GM23338 (cell line): Measurements from ENCODE around the gene ABCD1. TPM values are rescaled to one million over a fixed set of nuclear protein-coding genes. Genes with fewer than 3 reads are reported as not detected.
"Not testable (repeated sequence)": the region's sequence is repeated elsewhere in the genome, so short reads cannot be mapped to it uniquely, and the experiment has no call there.

ENCODE experiments used
- ATAC-seq: fragments of 200-7000 bp; cut with Tn5 transposase; 3 replicates; pipeline ENCODE4 v1.9.1; 2020
- DNase-seq: peaks from one replicate; pipeline ENCODE4 v3.0.0-alpha.2; 2015; ENCODE audit warnings: low spot score
- H2AFZ ChIP-seq: fragments of 200-600 bp; sonication (generic); 2 replicates; pipeline ENCODE4 v1.8.0; 2016; ENCODE audit warnings: antibody characterized with exemption, mild to moderate bottlenecking, moderate library complexity
- H3F3A ChIP-seq: fragments of 200-600 bp; sonication (generic); replicated peaks from 2 replicates; pipeline ENCODE4 v1.8.0; 2017; ENCODE audit warnings: antibody characterized with exemption, mixed run types, low read depth
- H3K27ac ChIP-seq: fragments of 200-600 bp; sonication (generic); 2 replicates; pipeline ENCODE4 v1.6.1; 2016; ENCODE audit warnings: low read depth
- H3K27me3 ChIP-seq: fragments of 200-600 bp; sonication (generic); 2 replicates; pipeline ENCODE4 v1.8.0; 2016; ENCODE audit warnings: mild to moderate bottlenecking, mixed run types, moderate library complexity; ENCODE audit not compliant: insufficient read depth
- H3K36me3 ChIP-seq: fragments of 200-600 bp; sonication (generic); 2 replicates; pipeline ENCODE4 v1.8.0; 2016; ENCODE audit warnings: mild to moderate bottlenecking; ENCODE audit not compliant: insufficient read depth
- H3K4me1 ChIP-seq: fragments of 200-600 bp; sonication (generic); 2 replicates; pipeline ENCODE4 v1.8.0; 2016; ENCODE audit warnings: mild to moderate bottlenecking, moderate library complexity; ENCODE audit not compliant: insufficient read depth
- H3K4me2 ChIP-seq: fragments of 200-600 bp; sonication (generic); 2 replicates; pipeline ENCODE4 v1.7.1; 2017; ENCODE audit warnings: mixed run types
- H3K4me3 ChIP-seq: fragments of 200-600 bp; sonication (generic); 2 replicates; pipeline ENCODE4 v1.6.1; 2016; ENCODE audit warnings: mixed run types
- H3K79me2 ChIP-seq: fragments of 200-600 bp; sonication (generic); replicated peaks from 2 replicates; pipeline ENCODE4 v1.8.0; 2017; ENCODE audit warnings: mild to moderate bottlenecking; ENCODE audit not compliant: insufficient read depth
- H3K9me2 ChIP-seq: fragments of 200-600 bp; sonication (generic); 2 replicates; pipeline ENCODE4 v1.8.0; 2017; ENCODE audit not compliant: insufficient read depth
- H4K20me1 ChIP-seq: fragments of 200-600 bp; sonication (generic); replicated peaks from 2 replicates; pipeline ENCODE4 v1.8.0; 2017; ENCODE audit warnings: mild to moderate bottlenecking; ENCODE audit not compliant: insufficient read depth
- H3K27ac Mint-ChIP-seq: 2 replicates; pipeline ENCODE4 v1.8.0; 2020; ENCODE audit warnings: inconsistent platforms, mild to moderate bottlenecking, moderate library complexity, mixed read lengths
- H3K27me3 Mint-ChIP-seq: 3 replicates; pipeline ENCODE4 v1.8.0; 2022; ENCODE audit warnings: low read depth, mild to moderate bottlenecking, moderate library complexity, mixed read lengths, inconsistent platforms; ENCODE audit not compliant: insufficient read depth, poor library complexity
- H3K36me3 Mint-ChIP-seq: 3 replicates; pipeline ENCODE4 v1.8.0; 2021; ENCODE audit warnings: low read depth, mild to moderate bottlenecking, inconsistent platforms, moderate library complexity, mixed read lengths
- H3K4me1 Mint-ChIP-seq: 3 replicates; pipeline ENCODE4 v1.8.0; 2020; ENCODE audit warnings: mild to moderate bottlenecking, inconsistent platforms, mixed read lengths
- H3K4me3 Mint-ChIP-seq: 3 replicates; pipeline ENCODE4 v1.8.0; 2021; ENCODE audit warnings: moderate library complexity, mild to moderate bottlenecking, inconsistent platforms, mixed read lengths
- H3K9me3 Mint-ChIP-seq: 3 replicates; pipeline ENCODE4 v1.8.0; 2020; ENCODE audit warnings: moderate library complexity, mild to moderate bottlenecking, inconsistent platforms, mixed read lengths
- CTCF ChIP-seq, 2 experiments: fragments of 200-600 bp in 1 of 2; sonication (generic) in 1 of 2; conservative IDR thresholded peaks; 2 replicates each; pipeline versions ENCODE4 v1.5.1 to v1.6.1; 2016 to 2017; ENCODE audit warnings: antibody characterized with exemption in 2 of 2, low read depth in 2 of 2, mild to moderate bottlenecking in 2 of 2, moderate library complexity in 1 of 2
- ETS1 ChIP-seq: IDR thresholded peaks from 2 replicates; pipeline ENCODE4 v1.6.1; 2016; ENCODE audit warnings: antibody characterized with exemption
- EZH2phosphoT487 ChIP-seq: fragments of 200-600 bp; sonication (generic); IDR thresholded peaks from one replicate; pipeline ENCODE4 v1.8.1; 2018; ENCODE audit warnings: antibody characterized with exemption; ENCODE audit not compliant: unreplicated experiment
- JUNB ChIP-seq: IDR thresholded peaks from one replicate; pipeline ENCODE4 v1.6.1; 2016; ENCODE audit warnings: antibody characterized with exemption; ENCODE audit not compliant: unreplicated experiment
- NANOG ChIP-seq: IDR thresholded peaks from 2 replicates; pipeline ENCODE4 v1.6.1; 2016; ENCODE audit warnings: antibody characterized with exemption, borderline replicate concordance
- POLR2AphosphoS5 ChIP-seq: IDR thresholded peaks from 2 replicates; pipeline ENCODE4 v1.6.1; 2016; ENCODE audit warnings: antibody characterized with exemption, low read depth
- REST ChIP-seq: IDR thresholded peaks from one replicate; pipeline ENCODE4 v1.6.1; 2018; ENCODE audit warnings: antibody characterized with exemption; ENCODE audit not compliant: unreplicated experiment
- long read RNA-seq: library from polyadenylated mRNA; unstranded; transcript quantifications from one replicate; pipeline ENCODE4 v2.0.0, GENCODE V29; 2020; ENCODE audit not compliant: unreplicated experiment
- polyA plus RNA-seq: library from polyadenylated mRNA; unstranded; fragments of >200 nt; fragmentation: Nextera tagmentation; extraction: Ambion mirVana; gene quantifications from 2 replicates; pipeline ENCODE4 v1.2.1, GENCODE V29; 2016
- total RNA-seq: library from RNA; depleted of rRNA; stranded (reverse); fragments of >200 nt; shearing (Covaris generic); gene quantifications from 2 replicates; pipeline ENCODE4 v1.2.3, GENCODE V29; 2014; rRNA removed

The ABCD1 gene
- total RNA-seq = 4.0 and 8.9 TPM in 2 replicates
- polyA plus RNA-seq = 2.4 and 2.9 TPM in 2 replicates
- long read RNA-seq, partial matches to known transcripts = 0 of 1 reads
- long read RNA-seq, other reads (novel, unspliced or antisense) = 0 of 1 reads

GRCh38 chrX:153724252-153725038 is at the start of gene ABCD1, which contains the start of gene BCAP31:
TSS of gene ABCD1 (plus strand) at chrX:153724856. CDS start at chrX:153725267, 411 bp downstream.
TSS of gene BCAP31 (minus strand) at chrX:153724387. CDS start at chrX:153723244, 1,143 bp downstream.
- peaks cover 25% of the 10 kb centered on the region for H3K36me3 Mint-ChIP-seq
- TF ChIP-seq REST (no peak), POLR2AphosphoS5 (peak; percentile 23; the same call in 1 of the 2 replicates), JUNB (no peak), EZH2phosphoT487 (no peak), ETS1 (no peak), NANOG (no peak)
- ATAC-seq (peak; percentile 44), DNase-seq (peak; percentile 84)
- H3K27me3 Mint-ChIP-seq = no peaks in the 10 kb centered on the region
- H3K4me3 Mint-ChIP-seq = peak within 1 kb of the TSS; percentile 90
- H4K20me1 ChIP-seq = 0 out of 2 replicates have a peak, but pooled peaks cover 10% of the 10 kb centered on the region
- peaks cover 19% of the 10 kb centered on the region; the same call in 2 of the 3 replicates for H3K4me1 Mint-ChIP-seq
- H3K4me3 ChIP-seq = peak within 1 kb of the TSS; percentile 65
- H3K9me3 Mint-ChIP-seq = no peaks in the 10 kb centered on the region
- H3K36me3 ChIP-seq = no peaks in the 10 kb centered on the region
- no peak within 1 kb of the TSS for H2AFZ ChIP-seq
- H3K4me2 ChIP-seq = peak within 1 kb of the TSS; percentile 84
- no peak within 1 kb of the TSS for H3K27ac ChIP-seq
- no peaks in the 10 kb centered on the region for H3K27me3 ChIP-seq
- peaks cover 15% of the 10 kb centered on the region; the same call in 1 of the 2 replicates for H3K4me1 ChIP-seq
- peaks cover 27% of the 10 kb centered on the region for H3K79me2 ChIP-seq
- peak within 1 kb of the TSS; percentile 83; the same call in 1 of the 2 replicates for H3K27ac Mint-ChIP-seq
- no peaks in the 10 kb centered on the region for H3K9me2 ChIP-seq
- no peaks in the 10 kb centered on the region for H3F3A ChIP-seq

GRCh38 chrX:153681175-153681574 is 43.5 kb upstream of the ABCD1 start:
- peaks cover 10% of the 10 kb centered on the region for H3K4me1 Mint-ChIP-seq
- Histone ChIP-seq H3K27me3 (no peaks in the 10 kb centered on the region), H3K9me2 (no peaks in the 10 kb centered on the region), H3K36me3 (no peaks in the 10 kb centered on the region), H3K79me2 (no peaks in the 10 kb centered on the region), H3F3A (no peaks in the 10 kb centered on the region), H2AFZ (no peak overlapping the region), H3K4me2 (no peak overlapping the region), H3K4me3 (no peak overlapping the region), H4K20me1 (no peaks in the 10 kb centered on the region), H3K27ac (no peak overlapping the region), H3K4me1 (peaks cover 3% of the 10 kb centered on the region; the same call in 1 of the 2 replicates)
- H3K36me3 Mint-ChIP-seq = peaks cover 13% of the 10 kb centered on the region; the same call in 2 of the 3 replicates
- no peak for DNase-seq
- no peak overlapping the region for H3K4me3 Mint-ChIP-seq
- no peak for ATAC-seq
- no peak overlapping the region for H3K27ac Mint-ChIP-seq
- TF ChIP-seq CTCF (conservative IDR thresholded peaks at IDR 0.05; ENCODE audit: low read depth in 2 of 2) = peak; percentile 15 to 30; a peak in 2 of 4 replicates
- no peak for TF ChIP-seq ETS1
- H3K9me3 Mint-ChIP-seq = peaks cover 17% of the 10 kb centered on the region
- peaks cover 5% of the 10 kb centered on the region for H3K27me3 Mint-ChIP-seq

- H3F3A ChIP-seq = not testable (repeated sequence)
Measured at GRCh38 chrX:153683486-153683885, 41.2 kb upstream of the ABCD1 start.

More at GRCh38 chrX:153683486-153683885, 41.2 kb upstream of the ABCD1 start:
- H3K27me3 ChIP-seq, H3K27me3 Mint-ChIP-seq, H3K27ac Mint-ChIP-seq, H3K36me3 ChIP-seq, DNase-seq, H3K4me2 ChIP-seq, H4K20me1 ChIP-seq, H3K79me2 ChIP-seq, H3K9me2 ChIP-seq, H3K4me3 ChIP-seq, H3K4me1 ChIP-seq, H3K27ac ChIP-seq, ATAC-seq, H3K4me3 Mint-ChIP-seq, H2AFZ ChIP-seq: not testable (repeated sequence)
- Mint-ChIP-seq H3K36me3 (peaks cover 13% of the 10 kb centered on the region; the same call in 2 of the 3 replicates), H3K4me1 (peaks cover 16% of the 10 kb centered on the region), H3K9me3 (peaks cover 17% of the 10 kb centered on the region)
